GM18868 (cell line): ENCODE measurements around the gene POLR2A.
"Not testable (repeated sequence)": the region's sequence is repeated elsewhere in the genome, so short reads cannot be mapped to it uniquely, and the experiment has no call there.

Experiments used
- ATAC-seq: cut with Tn5 transposase; IDR thresholded peaks from one replicate; pipeline ENCODE4 v1.9.1; 2021; ENCODE audit warnings: mild to moderate bottlenecking, moderate library complexity; ENCODE audit not compliant: unreplicated experiment

The POLR2A gene

DNA sequence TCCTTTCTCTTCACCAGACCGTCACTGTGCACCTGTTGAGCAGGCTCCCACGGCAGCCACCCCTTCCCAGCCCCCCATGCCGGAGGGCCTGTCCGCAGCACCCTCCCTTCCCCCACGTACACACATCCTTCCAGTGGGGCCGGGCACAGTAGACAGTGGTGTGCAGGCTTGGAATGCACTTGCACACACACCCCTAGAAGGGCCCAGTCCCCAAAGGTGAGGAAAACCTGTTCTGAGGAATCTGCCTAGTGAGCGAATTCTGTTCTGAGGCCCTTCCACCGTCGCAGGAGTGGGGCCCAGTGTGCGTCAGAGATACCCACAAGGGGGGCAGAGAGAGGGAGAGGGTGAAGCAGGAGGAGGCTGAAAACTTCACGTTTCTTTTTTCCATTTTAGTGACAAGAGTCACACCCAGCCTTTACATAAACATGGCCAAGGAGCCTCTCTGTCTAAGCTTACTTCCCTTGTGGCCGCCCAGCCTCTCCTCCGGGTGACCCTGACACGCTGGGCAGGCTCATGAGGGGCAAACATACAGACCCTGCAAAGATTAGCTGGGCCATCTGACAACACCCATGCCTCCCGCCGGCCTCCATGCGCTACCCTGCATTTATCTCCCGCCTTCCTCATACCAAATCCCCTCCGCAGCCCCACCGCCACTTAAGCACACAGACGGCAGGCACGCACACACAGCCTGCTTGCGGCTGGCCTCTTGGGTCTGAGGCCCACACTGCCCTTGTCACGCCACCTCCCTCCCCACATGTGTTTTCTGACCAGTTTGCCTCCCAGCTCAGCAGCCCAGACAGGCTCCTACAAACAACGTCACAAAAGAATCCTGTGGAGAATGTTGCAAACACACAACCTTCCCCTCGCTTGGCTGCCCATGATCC lies 6.5 kb upstream of the POLR2A start:
- no peak for ATAC-seq

DNA sequence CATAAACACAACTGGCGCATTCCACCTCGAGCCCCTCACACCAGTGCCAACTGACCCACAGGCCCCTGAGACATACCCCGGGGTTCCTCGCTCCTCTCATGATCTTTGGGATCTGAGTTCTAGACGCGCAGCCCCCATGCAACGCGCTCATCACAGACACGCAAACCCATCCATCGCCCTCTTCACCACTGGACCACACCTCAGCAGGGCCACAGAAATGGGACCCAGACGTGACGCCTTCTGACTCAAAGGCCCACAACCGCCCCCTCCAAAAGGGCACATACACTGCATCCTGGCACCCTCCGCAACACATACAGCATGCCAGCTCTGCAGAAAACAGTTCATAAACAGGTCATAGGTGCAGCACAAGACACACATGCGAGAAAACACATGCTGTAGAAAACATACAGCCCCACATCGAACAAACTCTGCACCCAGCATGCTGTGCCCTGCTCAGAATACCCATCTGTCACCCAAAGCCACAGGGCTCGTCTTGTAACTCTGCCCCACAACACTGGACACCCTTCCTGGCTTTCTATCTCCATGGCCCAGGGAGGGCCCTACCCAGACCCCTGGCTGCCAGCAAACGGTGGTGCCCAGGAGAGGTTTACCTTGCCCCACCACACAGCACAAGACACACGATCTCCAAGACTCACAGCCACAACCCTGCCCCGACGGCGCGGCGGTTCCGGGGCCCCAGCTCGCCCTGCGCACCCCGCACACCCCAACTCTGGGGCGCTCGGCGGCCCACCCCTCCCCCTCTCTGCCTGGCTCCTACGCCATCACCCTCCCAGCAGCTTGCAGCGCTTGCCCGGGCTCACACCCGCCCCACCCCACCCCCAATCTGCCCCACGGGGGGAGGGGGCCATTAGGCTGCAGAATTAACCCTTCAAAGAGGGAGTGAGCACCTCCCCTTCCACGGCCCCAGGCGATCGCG lies 5.6 kb upstream of the POLR2A start:
- no peak for ATAC-seq

DNA sequence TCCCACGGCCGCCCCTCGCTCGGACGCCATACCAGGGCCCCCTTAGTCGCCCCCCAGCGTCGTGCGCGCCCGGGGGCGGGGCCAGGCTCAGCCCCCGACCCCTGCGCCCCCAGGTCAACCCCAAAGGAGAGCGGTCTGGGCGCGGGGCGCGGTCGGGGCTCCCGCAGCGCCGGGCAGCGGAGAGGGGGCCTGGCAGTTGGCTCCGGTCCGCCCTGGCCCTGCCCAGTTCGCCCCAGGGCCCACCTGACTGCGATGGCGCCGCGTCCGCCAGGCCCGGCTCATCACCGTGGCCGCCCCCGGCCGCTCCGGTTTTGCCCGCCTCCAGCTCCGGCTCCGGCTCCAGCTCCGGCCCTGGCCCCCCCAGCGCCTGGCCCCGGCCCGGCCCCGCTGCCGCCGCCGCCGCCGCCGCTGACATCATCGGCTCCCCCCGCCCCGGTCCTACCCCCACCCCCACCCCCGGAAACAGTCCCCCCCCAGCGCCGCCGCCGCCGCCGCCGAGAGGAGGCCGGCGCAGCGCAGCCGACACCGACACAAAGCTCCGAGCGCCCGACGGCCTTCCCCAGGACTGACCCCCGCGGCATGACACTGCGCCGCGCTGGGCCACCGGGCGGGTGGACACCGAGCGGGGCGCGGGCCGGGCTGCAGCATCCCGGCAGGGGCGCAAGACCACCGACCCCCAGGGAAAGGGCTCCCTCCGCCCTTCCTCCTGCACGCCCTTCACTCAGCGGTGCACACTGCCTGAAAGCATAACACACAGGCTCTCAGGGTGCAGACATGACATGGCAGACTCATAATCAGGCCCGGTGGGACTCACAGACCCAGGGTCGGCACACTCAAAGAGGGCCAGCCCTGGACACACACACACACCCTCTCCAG lies 4.7 kb upstream of the POLR2A start, which contains the start of gene ZBTB4:
ZBTB4 (minus strand) TSS at position 419 of the 876 bp plus-strand sequence. CDS start 12,830 bp downstream, outside the sequence.
- ATAC-seq = no peak

GRCh38 chr17:7480089-7480384 lies 4.1 kb upstream of the POLR2A start:
- ATAC-seq = no peak

GRCh38 chr17:7481275-7481674 lies 2.9 kb upstream of the POLR2A start, which contains the start of gene SLC35G6:
Gene SLC35G6, plus strand, starts transcription at chr17:7481446. Its CDS starts 71 bp downstream, at chr17:7481517.
- not testable (repeated sequence) for ATAC-seq

DNA sequence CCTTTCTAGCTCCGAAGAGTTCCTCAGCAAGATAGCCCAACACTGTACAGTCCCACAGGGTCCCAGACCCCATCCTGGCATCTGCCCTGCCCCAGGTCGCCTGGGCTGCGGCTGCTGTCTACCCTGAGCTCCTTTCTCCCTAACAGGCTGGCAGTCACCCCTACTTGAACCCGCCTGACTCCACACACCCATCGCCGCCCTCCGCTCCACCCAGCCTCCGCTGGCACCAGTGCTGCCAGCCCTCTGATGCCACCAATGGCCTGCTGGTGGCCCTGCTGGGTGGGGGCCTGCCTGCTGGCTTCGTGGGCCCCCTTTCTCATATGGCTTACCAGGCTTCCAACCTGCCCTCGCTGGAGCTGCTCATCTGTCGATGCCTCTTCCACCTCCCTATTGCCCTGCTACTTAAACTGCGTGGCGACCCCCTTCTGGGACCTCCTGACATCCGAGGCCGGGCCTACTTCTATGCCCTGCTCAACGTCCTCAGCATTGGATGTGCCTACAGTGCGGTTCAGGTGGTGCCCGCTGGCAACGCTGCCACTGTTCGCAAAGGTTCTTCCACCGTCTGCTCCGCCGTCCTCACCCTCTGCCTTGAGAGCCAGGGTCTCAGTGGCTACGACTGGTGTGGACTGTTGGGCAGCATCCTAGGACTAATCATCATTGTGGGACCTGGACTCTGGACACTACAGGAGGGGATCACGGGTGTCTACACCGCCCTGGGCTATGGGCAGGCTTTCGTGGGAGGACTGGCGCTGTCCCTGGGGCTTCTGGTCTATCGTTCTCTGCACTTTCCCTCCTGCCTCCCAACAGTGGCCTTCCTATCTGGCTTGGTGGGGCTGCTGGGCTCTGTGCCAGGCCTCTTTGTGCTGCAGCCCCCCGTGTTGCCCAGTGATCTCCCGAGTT lies 2.1 kb upstream of the POLR2A start:
- not testable (repeated sequence) for ATAC-seq

DNA sequence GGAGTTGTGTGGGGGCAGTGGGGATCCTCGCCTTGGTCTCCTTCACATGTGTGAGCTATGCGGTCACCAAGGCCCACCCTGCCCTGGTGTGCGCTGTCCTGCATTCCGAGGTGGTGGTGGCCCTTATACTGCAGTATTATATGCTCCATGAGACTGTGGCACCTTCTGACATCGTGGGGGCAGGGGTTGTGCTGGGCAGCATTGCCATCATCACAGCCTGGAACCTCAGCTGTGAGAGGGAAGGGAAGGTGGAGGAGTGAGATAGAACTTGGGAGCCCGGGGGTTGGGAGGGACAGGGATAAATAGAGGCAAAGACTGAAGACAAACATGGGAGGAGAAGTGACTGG lies 1.5 kb upstream of the POLR2A start:
- not testable (repeated sequence) for ATAC-seq

GRCh38 chr17:7483255-7484066 lies 705 bp upstream of the POLR2A start:
- ATAC-seq = no peak

- ATAC-seq = no peak
Observed at GRCh38 chr17:7484919-7485377, 782 bp downstream of the POLR2A start.

DNA sequence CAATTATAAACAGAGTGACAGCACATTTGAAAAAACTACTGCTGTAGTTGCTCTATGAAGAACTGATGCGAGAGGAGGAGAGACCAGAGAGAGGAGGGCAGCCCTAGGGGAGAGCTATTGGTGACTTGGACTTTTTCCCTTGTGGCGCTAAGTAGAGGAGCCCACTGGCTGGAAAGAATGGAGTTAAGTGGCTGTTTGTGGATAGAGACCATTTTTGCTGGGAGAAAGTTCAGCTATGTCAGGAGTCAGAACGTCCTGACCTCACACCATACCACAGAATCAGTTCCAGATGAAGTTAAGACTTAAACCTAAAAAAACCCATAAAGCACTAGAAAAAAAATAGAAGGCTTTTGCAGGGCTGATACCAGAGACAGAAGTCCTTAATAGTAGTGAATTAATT lies 2.0 kb downstream of the POLR2A start:
- no peak for ATAC-seq

DNA sequence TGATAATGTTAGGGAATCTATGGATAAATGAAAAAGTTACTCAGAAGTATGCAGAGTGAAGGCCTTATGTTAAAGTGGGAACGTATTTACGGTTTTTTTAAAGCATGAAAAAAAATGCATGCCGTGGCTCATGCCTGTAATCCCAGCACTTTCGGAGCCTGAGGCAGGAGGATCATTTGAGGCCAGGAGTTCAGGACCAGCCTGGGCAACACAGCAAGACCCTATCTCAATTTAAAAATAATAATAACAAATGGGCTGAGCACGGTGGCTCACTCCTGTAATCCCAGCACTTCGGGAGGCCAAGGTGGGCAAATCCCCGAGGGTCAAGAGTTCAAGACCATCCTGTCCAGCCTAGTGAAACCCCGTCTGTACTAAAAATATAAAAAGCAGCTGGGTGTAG lies 6.0 kb downstream of the POLR2A start:
- ATAC-seq = no peak

GRCh38 chr17:7491583-7491982 lies 7.4 kb downstream of the POLR2A start:
- no peak for ATAC-seq

- ATAC-seq = no peak
Observed at GRCh38 chr17:7493941-7494340, 9.8 kb downstream of the POLR2A start.

DNA sequence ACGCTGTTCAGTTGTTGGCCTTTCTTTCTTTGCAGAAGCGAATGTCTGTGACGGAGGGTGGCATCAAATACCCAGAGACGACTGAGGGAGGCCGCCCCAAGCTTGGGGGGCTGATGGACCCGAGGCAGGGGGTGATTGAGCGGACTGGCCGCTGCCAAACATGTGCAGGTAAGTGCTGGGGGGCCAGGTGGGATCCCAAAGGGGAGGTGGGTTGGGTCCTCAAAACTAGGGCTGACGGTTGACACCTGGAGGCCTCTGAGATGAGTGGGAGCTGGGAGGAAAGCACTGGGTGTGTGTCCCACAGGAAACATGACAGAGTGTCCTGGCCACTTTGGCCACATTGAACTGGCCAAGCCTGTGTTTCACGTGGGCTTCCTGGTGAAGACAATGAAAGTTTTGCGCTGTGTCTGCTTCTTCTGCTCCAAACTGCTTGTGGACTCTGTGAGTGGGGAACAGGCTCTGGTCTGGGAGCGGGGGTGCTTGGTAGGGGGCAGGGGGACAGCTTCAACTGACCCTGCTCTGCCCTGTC lies 11.8 kb downstream of the POLR2A start:
- no peak for ATAC-seq

DNA sequence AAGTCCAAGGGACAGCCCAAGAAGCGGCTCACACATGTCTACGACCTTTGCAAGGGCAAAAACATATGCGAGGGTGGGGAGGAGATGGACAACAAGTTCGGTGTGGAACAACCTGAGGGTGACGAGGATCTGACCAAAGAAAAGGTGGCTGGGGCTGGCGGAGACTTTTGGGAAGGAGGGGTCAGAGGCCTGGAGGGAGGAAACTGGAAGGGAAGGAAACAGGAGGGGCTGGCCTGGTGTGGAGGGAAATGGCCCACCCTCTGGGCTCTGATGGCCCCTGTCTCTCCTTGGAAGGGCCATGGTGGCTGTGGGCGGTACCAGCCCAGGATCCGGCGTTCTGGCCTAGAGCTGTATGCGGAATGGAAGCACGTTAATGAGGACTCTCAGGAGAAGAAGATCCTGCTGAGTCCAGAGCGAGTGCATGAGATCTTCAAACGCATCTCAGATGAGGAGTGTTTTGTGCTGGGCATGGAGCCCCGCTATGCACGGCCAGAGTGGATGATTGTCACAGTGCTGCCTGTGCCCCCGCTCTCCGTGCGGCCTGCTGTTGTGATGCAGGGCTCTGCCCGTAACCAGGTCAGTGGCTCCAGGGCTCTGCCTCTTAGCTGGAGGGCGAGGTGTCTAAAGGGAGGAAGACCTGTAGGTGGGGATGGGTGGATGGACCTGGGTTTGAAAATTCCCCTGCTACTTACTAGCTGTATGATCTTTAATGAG lies 12.5 kb downstream of the POLR2A start:
- ATAC-seq = no peak

GRCh38 chr17:7497228-7497627 lies 13.1 kb downstream of the POLR2A start:
- ATAC-seq = no peak

- no peak for ATAC-seq
Observed at GRCh38 chr17:7497636-7498035, 13.5 kb downstream of the POLR2A start.

DNA sequence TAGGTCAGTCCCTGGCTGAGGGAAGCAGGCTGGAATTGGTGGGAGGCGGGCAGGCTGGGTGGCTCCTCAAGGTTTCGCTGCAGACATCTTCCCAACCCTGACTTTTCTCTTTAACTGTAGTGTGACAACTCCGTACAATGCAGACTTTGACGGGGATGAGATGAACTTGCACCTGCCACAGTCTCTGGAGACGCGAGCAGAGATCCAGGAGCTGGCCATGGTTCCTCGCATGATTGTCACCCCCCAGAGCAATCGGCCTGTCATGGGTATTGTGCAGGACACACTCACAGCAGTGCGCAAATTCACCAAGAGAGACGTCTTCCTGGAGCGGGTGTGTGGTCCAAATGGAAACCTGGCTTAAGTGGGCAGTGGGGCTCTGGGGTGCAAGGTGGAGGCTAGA lies 15.0 kb downstream of the POLR2A start:
- ATAC-seq = no peak
